HepG2 (cell line): Measurements from ENCODE around the gene EFNA3. TPM values are rescaled to one million over a fixed set of nuclear protein-coding genes. Genes with fewer than 3 reads are reported as not detected.

Experiments used
- BHLHE40 ChIP-seq: IDR thresholded peaks from 2 replicates; pipeline ENCODE4 v1.6.1; 2011; ENCODE audit warnings: low read length, improper control_type of control experiment
- HMG20B ChIP-seq: conservative IDR thresholded peaks from 2 replicates; pipeline ENCODE4 v1.6.1; 2016; ENCODE audit warnings: missing genetic modification reagents, missing compliant biosample characterization
- MAFF ChIP-seq: IDR thresholded peaks from 2 replicates; pipeline ENCODE4 v1.6.1; 2011; ENCODE audit warnings: low read depth, low read length, improper control_type of control experiment
- MYNN ChIP-seq: sonication (generic); formaldehyde crosslinking; IDR thresholded peaks from 2 replicates; pipeline ENCODE4 v1.4.0; 2020; ENCODE audit warnings: mild to moderate bottlenecking, low read depth, missing genetic modification reagents
- POLR2G ChIP-seq: fragments of 200-400 bp; formaldehyde crosslinking; IDR thresholded peaks from 2 replicates; pipeline ENCODE4 v1.6.1; 2018; ENCODE audit warnings: mild to moderate bottlenecking, low read depth, low read length, moderate library complexity
- RFX5 ChIP-seq: IDR thresholded peaks from 2 replicates; pipeline ENCODE4 v1.6.1; 2011; ENCODE audit warnings: low read depth, low read length, improper control_type of control experiment
- RFXAP ChIP-seq: sonication (generic); formaldehyde crosslinking; IDR thresholded peaks from 2 replicates; pipeline ENCODE4 v1.4.0; 2020; ENCODE audit warnings: missing genetic modification reagents, borderline replicate concordance
- SMAD1 ChIP-seq: sonication (generic); formaldehyde crosslinking; IDR thresholded peaks from 2 replicates; pipeline ENCODE4 v1.4.0; 2020; ENCODE audit warnings: missing genetic modification reagents, low read depth, mild to moderate bottlenecking, borderline replicate concordance
- TBL1XR1 ChIP-seq: fragments of 150-350 bp; IDR thresholded peaks from 2 replicates; pipeline ENCODE4 v1.6.1; 2014; ENCODE audit warnings: borderline replicate concordance, low read length; ENCODE audit not compliant: partially characterized antibody
- TRIM24 ChIP-seq: sonication (generic); formaldehyde crosslinking; IDR thresholded peaks from 2 replicates; pipeline ENCODE4 v1.8.0; 2022; ENCODE audit warnings: mild to moderate bottlenecking, missing genetic modification reagents
- YY1 ChIP-seq: IDR thresholded peaks from 2 replicates; pipeline ENCODE4 v1.6.1; 2011; ENCODE audit warnings: low read length, low read depth, moderate library complexity, mild to moderate bottlenecking; ENCODE audit not compliant: insufficient read depth, insufficient replicate concordance
- ZBTB7A ChIP-seq: sonication (generic); formaldehyde crosslinking; IDR thresholded peaks from 2 replicates; pipeline ENCODE4 v1.8.0; 2022; ENCODE audit warnings: mild to moderate bottlenecking, missing genetic modification reagents
- ZFY ChIP-seq: sonication (generic); formaldehyde crosslinking; IDR thresholded peaks from 2 replicates; pipeline ENCODE4 v1.4.0; 2020; ENCODE audit warnings: missing genetic modification reagents
- ZKSCAN1 ChIP-seq: fragments of 150-350 bp; IDR thresholded peaks from 2 replicates; pipeline ENCODE4 v1.6.1; 2014; ENCODE audit warnings: low read length
- ZNF251 ChIP-seq: sonication (generic); formaldehyde crosslinking; IDR thresholded peaks from 2 replicates; pipeline ENCODE4 v1.9.0; 2021; ENCODE audit warnings: mild to moderate bottlenecking, missing genetic modification reagents
- ZNF335 ChIP-seq: sonication (generic); formaldehyde crosslinking; IDR thresholded peaks from 2 replicates; pipeline ENCODE4 v1.4.0; 2020; ENCODE audit warnings: missing genetic modification reagents
- ZNF496 ChIP-seq: sonication (generic); formaldehyde crosslinking; IDR thresholded peaks from 2 replicates; pipeline ENCODE4 v1.8.1; 2023; ENCODE audit warnings: mild to moderate bottlenecking, moderate library complexity, missing genetic modification reagents; ENCODE audit not compliant: insufficient replicate concordance
- ZNF510 ChIP-seq: sonication (generic); formaldehyde crosslinking; IDR thresholded peaks from 2 replicates; pipeline ENCODE4 v1.4.0; 2020; ENCODE audit warnings: low read depth, mild to moderate bottlenecking, missing genetic modification reagents
- ZNF549 ChIP-seq: sonication (generic); formaldehyde crosslinking; IDR thresholded peaks from 2 replicates; pipeline ENCODE4 v1.5.0; 2020; ENCODE audit warnings: missing genetic modification reagents
- ZNF572 ChIP-seq: sonication (generic); formaldehyde crosslinking; IDR thresholded peaks from 2 replicates; pipeline ENCODE4 v1.5.1; 2020; ENCODE audit warnings: mild to moderate bottlenecking, missing genetic modification reagents
- ZSCAN21 ChIP-seq: sonication (generic); formaldehyde crosslinking; IDR thresholded peaks from 2 replicates; pipeline ENCODE4 v1.8.0; 2022; ENCODE audit warnings: mild to moderate bottlenecking, missing genetic modification reagents, moderate library complexity, borderline replicate concordance
- ZSCAN9 ChIP-seq: IDR thresholded peaks from 2 replicates; pipeline ENCODE4 v1.6.1; 2016; ENCODE audit warnings: borderline replicate concordance
- polyA plus RNA-seq, 8 experiments: library from polyadenylated mRNA; depleted of rRNA in 3 of 8; stranded (reverse) in 7 of 8; unstranded in 1 of 8; fragments of >200 nt; fragmentation: Illumina TruSeq in 4 of 8; extraction: Trizol in 4 of 8; gene quantifications; 2 replicates each; pipeline versions ENCODE4 v1.2.1 to v1.2.3, GENCODE V29; 2011 to 2016; ENCODE audit warnings: low read depth in 4 of 8, missing spikeins in 1 of 8, mixed read lengths in 1 of 8; ENCODE audit not compliant: insufficient read depth in 1 of 8
- total RNA-seq, 5 experiments: library from RNA; depleted of rRNA; stranded (reverse); fragments of >200 nt; fragmentation: Illumina TruSeq; extraction: Trizol; gene quantifications; 2 replicates each; pipeline ENCODE4 v1.2.3, GENCODE V29; 2016; ENCODE audit warnings: low read depth in 1 of 5
- TF ChIP-seq, protein P1 (sequence below): sonication (generic); formaldehyde crosslinking; IDR thresholded peaks from 2 replicates; pipeline ENCODE4 v1.4.0; 2020; ENCODE audit warnings: missing genetic modification reagents, borderline replicate concordance
- TF ChIP-seq, protein P2 (sequence below): sonication (generic); formaldehyde crosslinking; IDR thresholded peaks from 2 replicates; pipeline ENCODE4 v1.4.0; 2020; ENCODE audit warnings: missing genetic modification reagents
- TF ChIP-seq, protein P3 (sequence below): sonication (generic); formaldehyde crosslinking; IDR thresholded peaks from 2 replicates; pipeline ENCODE4 v1.8.0; 2022; ENCODE audit warnings: mild to moderate bottlenecking, missing genetic modification reagents; ENCODE audit not compliant: insufficient replicate concordance

The EFNA3 gene
- total and polyA plus RNA-seq, 2 of the 13 experiments (the other 11 are each of a cell fraction or from before 2014, with no cell fraction given): 1.0 to 5.7 TPM

DNA sequence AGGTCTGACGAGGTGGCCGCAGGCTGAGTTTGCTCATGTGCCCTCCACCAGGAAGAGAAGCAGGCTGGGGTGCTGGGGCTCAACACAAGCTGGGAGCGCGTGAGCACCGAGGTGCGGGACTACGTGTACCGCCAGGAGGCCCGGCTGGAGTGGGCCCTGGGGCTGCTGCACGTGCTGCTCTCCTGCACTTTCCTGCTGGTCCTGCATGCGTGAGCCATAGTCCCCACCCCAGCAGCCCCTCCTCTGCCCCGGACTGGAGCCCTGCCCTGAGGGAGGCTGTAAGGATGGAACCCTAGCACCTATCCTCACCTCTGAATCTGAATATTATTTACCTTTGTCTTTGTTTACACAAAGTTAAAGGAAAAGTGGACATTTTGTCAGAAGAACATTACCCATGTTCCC is 35.3 kb upstream of the EFNA3 start (continued):
- TF ChIP-seq, protein P1, sequence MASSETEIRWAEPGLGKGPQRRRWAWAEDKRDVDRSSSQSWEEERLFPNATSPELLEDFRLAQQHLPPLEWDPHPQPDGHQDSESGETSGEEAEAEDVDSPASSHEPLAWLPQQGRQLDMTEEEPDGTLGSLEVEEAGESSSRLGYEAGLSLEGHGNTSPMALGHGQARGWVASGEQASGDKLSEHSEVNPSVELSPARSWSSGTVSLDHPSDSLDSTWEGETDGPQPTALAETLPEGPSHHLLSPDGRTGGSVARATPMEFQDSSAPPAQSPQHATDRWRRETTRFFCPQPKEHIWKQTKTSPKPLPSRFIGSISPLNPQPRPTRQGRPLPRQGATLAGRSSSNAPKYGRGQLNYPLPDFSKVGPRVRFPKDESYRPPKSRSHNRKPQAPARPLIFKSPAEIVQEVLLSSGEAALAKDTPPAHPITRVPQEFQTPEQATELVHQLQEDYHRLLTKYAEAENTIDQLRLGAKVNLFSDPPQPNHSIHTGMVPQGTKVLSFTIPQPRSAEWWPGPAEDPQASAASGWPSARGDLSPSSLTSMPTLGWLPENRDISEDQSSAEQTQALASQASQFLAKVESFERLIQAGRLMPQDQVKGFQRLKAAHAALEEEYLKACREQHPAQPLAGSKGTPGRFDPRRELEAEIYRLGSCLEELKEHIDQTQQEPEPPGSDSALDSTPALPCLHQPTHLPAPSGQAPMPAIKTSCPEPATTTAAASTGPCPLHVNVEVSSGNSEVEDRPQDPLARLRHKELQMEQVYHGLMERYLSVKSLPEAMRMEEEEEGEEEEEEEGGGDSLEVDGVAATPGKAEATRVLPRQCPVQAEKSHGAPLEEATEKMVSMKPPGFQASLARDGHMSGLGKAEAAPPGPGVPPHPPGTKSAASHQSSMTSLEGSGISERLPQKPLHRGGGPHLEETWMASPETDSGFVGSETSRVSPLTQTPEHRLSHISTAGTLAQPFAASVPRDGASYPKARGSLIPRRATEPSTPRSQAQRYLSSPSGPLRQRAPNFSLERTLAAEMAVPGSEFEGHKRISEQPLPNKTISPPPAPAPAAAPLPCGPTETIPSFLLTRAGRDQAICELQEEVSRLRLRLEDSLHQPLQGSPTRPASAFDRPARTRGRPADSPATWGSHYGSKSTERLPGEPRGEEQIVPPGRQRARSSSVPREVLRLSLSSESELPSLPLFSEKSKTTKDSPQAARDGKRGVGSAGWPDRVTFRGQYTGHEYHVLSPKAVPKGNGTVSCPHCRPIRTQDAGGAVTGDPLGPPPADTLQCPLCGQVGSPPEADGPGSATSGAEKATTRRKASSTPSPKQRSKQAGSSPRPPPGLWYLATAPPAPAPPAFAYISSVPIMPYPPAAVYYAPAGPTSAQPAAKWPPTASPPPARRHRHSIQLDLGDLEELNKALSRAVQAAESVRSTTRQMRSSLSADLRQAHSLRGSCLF: no peak
- no peak for TF ChIP-seq ZNF335
- TF ChIP-seq MAFF: no peak
- TF ChIP-seq ZKSCAN1: no peak
- TF ChIP-seq ZNF510 (CRISPR knock-in tag): no peak
- TF ChIP-seq ZSCAN9 (CRISPR knock-in tag): no peak
- 0 out of 2 replicates have a peak, but pooled peaks have one; percentile 25 for TF ChIP-seq ZBTB7A
- no peak for TF ChIP-seq RFXAP (CRISPR knock-in tag)
- TF ChIP-seq ZNF496 (CRISPR knock-in tag): no peak
- TF ChIP-seq ZSCAN21 (CRISPR knock-in tag): peak; percentile 43; the same call in 1 of the 2 replicates
- TF ChIP-seq, protein P2, sequence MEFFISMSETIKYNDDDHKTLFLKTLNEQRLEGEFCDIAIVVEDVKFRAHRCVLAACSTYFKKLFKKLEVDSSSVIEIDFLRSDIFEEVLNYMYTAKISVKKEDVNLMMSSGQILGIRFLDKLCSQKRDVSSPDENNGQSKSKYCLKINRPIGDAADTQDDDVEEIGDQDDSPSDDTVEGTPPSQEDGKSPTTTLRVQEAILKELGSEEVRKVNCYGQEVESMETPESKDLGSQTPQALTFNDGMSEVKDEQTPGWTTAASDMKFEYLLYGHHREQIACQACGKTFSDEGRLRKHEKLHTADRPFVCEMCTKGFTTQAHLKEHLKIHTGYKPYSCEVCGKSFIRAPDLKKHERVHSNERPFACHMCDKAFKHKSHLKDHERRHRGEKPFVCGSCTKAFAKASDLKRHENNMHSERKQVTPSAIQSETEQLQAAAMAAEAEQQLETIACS (CRISPR knock-in tag): no peak
- TF ChIP-seq POLR2G: no peak
- no peak for TF ChIP-seq ZNF572 (CRISPR knock-in tag)
- TF ChIP-seq RFX5: no peak
- TF ChIP-seq, protein P3, sequence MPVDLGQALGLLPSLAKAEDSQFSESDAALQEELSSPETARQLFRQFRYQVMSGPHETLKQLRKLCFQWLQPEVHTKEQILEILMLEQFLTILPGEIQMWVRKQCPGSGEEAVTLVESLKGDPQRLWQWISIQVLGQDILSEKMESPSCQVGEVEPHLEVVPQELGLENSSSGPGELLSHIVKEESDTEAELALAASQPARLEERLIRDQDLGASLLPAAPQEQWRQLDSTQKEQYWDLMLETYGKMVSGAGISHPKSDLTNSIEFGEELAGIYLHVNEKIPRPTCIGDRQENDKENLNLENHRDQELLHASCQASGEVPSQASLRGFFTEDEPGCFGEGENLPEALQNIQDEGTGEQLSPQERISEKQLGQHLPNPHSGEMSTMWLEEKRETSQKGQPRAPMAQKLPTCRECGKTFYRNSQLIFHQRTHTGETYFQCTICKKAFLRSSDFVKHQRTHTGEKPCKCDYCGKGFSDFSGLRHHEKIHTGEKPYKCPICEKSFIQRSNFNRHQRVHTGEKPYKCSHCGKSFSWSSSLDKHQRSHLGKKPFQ (CRISPR knock-in tag): no peak
- 0 out of 2 replicates have a peak, but pooled peaks have one; percentile 8 for TF ChIP-seq ZFY (CRISPR knock-in tag)
- TF ChIP-seq YY1: no peak
- TF ChIP-seq ZNF549: no peak
- no peak for TF ChIP-seq SMAD1 (CRISPR knock-in tag)
- no peak for TF ChIP-seq MYNN
- no peak for TF ChIP-seq TBL1XR1
- TF ChIP-seq TRIM24: no peak
- TF ChIP-seq ZNF251 (CRISPR knock-in tag): no peak
- peak; percentile 88 for TF ChIP-seq BHLHE40
- TF ChIP-seq HMG20B (CRISPR knock-in tag): no peak
